Stimulated activated CD4-positive, alpha-beta T cell treated with anti-CD3 and anti-CD28 coated beads, TNF-alpha, amount 100 ng/mL, for 4 hours (primary cell): ENCODE results near the gene SPTBN2.
"Not testable (repeated sequence)": the region's sequence is repeated elsewhere in the genome, so short reads cannot be mapped to it uniquely, and the experiment has no call there.

Experiments
- DNase-seq, 3 experiments: peaks; one replicate each; pipeline ENCODE4 v3.0.0-alpha.2; 2020; ENCODE audit warnings: low read depth in 3 of 3

The SPTBN2 gene

DNA sequence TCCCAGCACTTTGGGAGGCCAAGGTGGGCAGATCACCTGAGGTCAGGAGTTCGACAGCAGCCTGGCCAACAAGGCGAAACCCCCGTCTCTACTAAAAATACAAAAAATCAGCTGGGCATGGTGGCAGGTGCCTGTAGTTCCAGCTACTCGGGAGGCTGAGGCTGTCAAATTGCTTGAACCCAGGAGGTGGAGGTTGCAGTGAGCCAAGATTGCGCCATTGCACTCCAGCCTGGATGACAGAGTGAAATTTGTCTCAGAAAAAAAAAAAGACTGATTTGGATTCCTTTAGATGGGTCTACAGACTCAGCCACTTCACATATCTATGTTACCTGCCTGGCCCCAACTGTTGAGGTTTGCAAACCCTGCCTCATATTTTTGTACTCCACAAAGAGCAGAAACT lies 4.8 kb downstream of the SPTBN2 start:
- DNase-seq = not testable (repeated sequence)

DNA sequence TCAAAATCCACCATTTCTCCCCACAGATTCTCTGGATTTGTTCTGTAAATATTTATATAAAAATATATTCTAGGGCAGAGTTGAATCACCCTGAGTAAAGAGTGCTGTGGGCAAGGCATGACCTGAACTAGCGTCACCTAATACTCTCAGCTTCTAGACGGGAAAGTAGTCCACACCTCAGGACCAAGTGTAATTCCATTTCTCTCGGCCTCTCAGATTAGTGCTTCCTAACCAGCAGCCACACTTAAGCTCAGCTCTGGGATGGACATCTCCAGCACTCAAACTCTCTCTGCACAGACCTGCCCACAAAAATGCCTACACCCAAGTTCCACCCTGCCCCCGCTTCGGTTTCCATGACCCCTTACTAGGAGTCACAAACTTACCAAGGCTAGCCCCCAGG lies 5.3 kb downstream of the SPTBN2 start:
- DNase-seq = no peak

DNA sequence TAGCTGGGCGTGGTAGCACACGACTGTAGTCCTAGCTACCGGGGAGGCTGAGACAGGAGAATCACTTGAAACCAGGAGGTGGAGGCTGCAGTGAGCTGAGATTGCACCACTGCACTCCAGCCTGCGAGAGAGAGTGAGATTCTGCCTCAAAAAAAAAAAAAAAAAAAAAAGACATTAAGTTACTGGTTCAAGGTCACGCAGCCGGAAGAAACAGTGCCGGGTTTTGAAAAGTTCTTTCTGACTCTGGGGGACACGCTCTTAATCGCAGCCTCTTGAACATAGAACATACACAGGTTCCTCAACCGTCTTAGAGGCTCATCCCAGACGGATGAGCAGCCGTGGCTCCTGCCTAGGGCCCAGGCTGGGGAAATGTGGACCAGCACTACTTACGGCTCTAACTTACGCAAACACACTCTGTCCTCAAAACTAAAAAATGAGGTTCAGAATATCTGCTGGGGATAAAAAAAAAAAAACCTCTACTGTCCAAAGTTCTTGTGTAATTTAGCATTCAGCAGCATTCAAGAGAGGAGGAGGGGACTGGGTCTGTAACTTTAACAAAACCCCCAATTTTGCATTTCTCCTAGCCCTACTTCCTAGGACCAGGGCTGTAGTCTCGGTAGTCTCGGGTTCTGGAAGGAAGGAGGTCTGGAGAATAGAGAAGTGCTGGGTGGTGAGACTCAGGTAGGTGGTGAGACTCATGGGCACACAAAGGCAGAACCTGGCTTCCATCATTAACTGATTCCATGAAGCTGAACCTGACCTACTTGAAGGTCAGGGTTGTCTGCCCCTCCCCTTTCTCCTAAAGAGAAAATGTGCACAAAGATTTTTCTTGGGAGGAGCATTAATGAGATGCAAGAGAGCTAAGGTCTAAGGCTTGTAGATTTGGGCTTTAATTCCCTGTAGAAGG lies 6.0 kb downstream of the SPTBN2 start:
- no peak for DNase-seq

DNA sequence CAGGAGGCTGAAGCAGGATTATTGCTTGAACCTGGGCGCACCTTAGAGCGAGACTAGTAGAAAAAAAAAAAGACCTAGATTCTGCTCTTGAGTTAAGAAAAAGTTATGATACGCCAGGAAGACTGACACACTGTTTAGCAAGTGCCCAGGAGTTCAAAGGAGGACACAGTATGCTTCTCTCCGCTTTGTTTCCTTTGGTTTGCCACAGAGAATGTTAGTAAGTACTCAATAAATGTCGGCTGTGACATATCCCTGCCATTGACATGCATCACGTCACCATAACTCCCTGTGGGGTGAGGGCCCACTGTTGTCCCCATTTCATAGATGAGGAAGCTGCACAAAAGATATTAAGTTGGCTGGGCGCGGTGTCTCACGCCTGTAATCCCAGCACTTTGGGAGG lies 7.1 kb downstream of the SPTBN2 start:
- DNase-seq = no peak

DNA sequence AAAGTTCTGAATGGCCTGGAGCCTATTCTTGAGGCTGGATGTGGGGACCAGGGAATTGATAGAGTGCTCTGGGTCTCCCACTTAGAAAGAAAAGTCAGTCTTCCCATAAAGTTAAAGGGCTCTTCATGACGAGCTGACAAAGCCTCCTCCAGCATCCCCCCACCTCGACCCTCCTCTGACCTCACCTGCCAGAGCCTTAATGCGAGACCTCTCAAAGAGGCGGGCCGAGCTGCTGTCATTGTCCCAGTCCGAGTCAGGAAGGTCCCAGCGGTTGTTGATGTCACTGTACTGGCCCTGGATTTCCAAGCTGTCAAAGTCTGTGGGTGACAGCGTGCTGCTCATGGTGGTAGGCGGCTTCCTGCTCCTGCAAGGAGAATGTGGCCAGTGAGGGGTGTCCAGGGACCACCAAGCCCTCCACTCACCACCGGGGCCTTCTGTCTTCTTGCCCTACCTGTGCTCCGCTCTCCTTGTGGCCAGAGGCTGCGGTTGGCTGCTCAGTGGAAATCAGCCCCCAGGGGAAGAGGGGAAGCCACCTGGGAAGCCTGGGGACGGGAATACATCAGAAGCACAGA lies 8.0 kb downstream of the SPTBN2 start:
- no peak for DNase-seq

DNA sequence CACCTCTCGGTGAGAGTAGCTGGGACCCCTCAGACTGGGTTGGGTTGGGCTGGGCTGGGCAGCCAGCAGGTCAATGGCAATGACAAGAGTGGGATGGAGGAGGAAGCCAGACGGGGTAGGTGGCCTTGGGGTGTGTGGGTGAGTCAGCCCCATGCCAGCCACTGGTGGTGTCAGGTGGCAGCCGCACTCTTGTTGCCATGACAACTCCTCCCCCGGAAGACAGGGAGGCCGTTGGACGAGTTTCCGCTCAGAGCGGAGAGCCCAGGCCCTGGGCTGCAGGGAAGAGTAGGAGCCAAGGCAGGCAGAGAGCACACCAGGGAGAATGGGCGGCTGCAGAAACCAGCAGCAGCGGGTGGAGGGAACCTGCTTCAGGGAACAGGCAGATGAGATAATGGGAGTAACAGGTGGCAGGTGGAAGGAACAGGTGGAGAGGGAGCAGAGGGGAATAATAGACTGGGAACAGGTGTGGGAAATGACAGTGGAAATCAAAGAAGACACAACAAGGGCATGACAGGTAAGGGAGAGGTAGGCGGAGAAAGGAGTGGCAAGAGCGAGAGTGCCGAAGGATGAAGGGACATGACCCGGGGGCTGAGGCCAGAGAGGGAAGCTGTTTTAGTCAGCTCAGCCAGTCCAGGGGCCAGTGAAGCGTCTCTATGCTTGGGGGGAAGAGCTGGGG lies 8.7 kb downstream of the SPTBN2 start:
- DNase-seq = no peak

DNA sequence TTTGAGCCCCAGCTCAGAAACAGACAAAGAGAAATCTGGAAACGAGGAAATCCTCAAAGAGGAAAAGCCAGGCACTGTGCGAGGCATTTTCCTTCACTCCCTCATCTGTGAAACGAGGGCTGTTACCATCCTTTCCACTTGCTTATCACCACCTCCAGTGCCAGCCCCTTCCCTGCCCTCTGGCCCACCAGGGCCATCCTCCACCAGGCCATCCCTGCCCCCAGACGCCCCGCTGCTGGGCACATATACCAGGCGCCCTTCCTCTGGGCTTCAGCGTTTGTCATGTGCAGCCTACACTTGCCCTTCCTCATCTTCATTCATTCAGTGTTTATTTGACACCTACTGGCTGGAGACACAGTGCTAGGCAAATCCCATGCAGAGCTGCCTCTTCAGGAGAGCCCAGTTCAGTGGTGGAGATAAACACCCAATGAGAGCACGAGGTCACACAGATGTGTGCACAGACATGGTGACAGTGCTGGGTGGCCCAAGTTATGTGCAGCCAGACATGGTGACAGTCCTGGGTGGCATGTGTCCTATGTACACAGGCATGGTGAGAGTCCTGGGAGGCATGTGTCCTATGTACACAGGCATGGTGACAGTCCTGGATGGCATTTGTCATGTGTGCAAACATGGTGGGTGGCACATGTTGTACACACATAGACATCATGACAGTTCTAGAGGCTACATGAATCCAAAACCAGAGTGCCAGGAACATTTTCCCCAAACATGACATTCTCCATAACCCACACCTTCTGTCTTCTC lies 9.7 kb downstream of the SPTBN2 start:
- DNase-seq = no peak

DNA sequence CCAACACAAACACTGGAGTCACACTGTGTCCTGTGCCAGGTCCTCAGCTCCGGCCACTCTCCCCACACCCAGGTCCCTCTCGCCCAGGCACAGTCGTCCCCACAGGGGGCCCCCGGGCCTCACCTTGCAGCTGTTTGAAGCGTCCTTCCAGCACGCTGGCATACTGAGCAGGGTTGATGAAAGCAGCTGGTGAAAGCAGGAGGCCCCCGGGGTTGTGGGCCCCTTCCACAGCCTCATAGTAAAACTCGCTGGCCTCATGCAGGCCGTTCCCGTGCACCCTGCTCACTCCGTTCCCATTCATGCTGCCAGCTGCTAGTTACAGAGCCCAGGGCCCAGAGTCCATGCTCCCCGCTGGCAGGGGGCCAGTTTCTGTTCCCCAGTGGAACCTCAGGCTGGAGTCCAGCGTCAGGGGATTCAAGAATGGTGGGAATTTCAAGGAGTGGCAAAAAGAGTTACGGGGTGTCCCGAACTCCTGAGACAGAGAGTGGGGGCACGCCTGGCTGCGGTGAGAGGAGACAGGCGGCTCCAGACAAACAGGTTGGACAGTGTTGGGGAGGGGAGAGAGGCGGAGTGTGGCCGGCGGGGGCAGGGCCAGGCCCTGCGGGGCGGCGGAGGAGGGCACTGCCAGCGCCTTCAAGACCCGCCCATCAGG lies 10.6 kb downstream of the SPTBN2 start:
- DNase-seq = no peak

DNA sequence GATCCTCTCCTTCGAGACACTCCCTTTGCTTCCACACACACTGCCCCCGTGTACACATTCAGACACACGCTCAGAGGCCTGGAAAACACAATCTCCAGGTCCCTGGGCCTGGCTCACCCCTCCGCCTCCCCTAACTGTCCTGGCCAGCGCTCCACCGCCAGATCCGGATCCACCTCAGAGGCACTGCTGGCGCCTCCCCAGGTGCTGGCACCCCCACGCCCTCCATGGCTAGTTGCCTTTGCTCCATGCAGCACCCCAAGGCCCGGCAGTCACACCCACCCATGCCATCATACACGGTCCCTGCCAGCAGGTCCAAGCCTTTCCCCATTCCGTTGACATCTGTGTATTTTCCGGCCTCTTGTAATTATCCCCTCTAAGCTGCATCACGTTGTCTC lies 11.1 kb downstream of the SPTBN2 start:
- no peak for DNase-seq

DNA sequence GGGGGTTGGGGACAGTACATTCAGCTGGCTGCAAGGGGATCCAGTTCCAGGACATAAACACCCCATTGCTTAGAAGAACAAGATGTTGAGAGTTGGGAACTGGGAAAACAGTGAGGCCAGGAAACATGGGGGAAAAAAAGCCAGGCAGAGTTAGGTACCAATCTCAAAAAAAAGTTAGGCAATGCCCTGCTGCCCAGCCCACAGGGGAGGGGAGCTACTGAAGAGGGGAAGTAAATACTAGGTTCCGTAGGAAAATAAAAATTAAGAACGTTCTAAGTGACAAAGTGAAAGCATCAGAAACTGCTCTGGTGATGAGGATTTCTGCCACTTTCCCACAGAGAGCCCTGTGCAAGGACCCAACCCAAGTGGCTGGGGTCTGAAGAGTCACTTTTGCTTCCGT lies 12.0 kb downstream of the SPTBN2 start:
- no peak for DNase-seq

DNA sequence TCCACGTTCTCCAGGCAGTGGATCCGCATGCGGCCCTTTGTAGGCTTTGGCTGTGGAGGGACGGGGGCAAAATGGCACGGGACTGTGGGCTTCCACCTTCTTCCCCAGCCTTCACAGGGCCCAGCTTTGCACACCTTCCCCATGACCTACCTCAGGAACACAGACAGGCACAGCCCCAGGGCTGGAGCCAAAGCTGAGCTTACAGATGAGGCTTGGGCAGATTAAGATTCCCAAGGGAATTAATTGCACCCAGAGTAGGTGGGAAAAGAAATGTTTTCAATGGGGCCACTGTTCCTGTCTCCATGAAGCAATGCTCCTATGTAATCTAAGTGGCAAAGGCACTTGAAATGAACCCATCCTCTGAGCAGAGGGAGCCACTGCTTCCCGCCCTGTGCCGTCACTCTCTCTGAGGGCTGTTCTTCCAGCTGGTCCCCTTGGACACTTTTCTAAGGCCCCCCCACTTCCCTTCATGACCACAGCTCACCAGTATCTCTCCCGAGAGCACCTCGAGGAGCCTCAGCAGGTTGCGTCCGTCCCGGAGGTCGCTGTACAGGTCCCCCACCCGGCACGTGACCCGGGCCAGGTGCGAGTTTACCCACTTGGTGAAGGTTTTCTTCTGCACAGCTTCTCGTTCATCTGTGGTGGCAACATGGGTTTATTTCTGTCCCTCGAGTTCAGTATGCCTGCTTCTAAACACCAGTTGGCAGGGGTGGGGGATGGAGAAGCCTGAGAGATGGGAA lies 13.5 kb downstream of the SPTBN2 start:
- DNase-seq = no peak

DNA sequence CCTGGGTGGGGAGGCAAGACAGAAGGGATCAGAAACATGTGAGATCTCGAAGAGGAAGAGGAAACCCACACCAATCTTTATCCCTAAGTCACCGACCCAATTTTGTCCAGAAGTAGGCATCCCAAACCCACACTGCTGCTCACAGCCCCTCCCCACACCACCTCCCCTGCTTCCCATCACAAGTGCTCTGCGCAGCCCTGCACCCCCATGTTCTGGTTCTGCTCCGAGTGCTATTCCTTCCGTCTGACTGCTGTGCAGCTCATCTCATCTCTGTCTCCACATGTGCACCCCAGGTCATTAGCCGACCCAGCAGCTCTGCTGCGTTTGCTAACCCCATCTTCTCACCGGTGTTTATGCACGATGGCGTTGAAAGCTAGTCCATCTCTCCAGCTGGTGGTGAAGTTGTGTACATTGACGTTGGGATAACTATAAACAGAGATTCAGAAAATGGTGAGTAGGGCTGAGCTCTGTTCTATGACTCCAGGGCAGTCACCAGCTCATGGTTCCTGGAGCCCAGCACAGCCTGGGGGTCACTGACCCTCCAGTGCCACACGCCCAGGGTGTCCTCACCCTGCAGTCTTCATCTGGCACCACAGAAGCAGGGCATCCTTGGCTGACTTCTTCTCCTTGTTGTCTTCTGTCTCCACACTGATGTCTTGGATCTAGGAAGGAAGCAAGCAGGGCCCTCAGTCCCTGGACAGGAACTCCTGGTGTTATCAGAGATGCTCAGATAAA lies 15.1 kb downstream of the SPTBN2 start:
- DNase-seq = no peak

DNA sequence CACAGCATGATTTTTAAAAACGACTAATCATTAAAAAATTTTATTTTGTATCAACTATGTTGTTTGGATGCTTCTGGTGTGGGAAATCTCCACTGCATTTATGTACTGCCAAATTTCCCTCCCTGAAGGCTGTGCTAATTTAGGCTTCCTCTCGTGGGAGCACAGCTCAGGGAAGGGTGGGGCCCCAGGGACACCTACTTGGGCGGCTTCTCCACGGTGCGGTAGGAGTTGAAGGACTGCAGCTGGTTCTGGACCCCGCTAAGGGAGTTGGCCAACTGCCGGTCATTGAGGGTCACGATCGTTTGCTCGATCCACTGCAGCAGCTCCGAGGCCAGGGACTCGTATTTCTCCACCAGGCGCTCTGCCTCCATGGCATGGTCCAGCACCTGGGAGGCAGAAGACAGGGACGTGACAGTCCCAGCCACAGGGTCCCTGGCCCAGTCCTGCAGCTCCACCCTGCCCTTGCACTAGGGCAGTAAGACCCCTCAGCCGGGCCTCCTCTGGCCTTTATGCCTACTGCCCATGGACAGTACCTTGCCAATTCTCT lies 18.6 kb downstream of the SPTBN2 start:
- DNase-seq = no peak

DNA sequence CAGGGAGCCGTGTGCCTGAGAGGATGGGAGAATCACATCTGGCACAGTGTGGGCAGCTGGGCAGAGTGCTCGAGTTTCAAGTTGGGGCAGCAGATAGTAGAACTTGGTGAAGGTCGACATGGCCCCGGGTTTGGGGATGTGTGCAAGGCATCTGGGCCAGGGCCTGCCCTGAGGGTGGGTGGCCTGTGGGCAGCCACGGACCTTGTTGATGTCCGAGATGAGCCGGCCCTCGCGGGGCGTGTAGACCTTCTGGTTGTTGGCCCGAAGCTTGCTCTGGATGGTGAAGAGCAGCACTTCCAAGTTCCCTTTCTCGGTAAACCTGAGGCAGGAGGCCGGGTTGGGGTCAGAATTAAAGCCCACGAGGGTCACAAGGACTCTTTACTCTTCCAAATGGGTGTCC lies 20.3 kb downstream of the SPTBN2 start:
- DNase-seq = no peak

DNA sequence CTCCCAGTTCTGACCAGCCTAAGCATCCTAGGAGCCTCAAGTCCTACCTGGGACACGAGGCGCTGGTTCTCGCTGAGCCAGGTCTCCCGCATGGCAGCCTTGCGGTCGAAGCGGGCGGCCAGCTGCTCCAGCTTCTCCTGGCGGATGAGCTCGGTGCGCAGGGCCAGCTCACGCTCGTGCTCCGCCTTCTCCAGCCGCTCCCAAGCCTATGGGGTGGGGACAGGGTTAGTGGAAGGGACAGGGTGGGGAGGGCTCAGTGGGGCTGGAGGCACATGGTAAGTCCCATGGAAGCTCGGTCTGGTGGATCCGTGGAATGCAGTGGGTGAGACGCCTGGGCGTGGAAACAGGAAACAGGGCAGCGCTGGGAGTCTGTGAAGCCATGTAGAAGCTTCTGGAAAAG lies 20.9 kb downstream of the SPTBN2 start:
- no peak for DNase-seq

DNA sequence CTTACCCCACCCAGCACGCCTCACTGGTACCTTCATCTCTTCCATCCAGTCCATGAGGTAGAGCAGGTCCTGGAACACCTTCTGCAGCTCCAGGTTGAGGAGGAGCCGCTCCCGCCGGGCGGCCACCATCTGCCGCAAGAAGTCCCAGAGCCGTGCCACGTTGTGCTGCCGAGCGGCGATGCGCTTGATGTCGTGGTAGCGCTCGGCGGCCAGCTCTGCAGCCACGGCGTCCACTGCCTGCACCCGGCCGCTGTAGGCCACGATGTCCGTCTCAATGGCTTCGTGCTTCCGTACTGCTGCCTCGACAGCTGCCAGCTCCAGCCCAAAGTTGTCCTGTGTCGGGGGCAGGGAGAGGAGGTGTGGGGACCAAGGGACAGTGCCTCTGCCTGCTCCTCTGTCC lies 21.5 kb downstream of the SPTBN2 start:
- DNase-seq = no peak

DNA sequence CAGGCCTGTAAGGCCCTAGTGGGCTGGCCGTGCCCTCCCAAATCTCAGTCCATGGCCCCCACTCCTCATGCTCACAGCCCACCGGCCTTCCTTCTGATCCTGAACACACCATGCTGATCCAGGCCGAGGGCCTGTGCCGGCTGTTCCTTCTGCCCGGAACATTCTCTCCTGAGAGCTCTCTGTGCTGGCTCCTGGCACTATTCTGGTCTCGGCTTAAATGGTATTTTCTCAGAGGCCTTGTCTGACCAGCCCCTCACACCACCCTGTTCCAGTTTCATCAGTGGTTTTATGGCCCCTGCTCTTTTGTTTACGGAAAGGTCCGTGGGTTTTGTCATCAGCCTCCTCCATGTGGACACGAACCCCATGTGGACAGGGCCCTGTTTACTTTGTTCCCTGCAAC lies 22.0 kb downstream of the SPTBN2 start:
- no peak for DNase-seq

DNA sequence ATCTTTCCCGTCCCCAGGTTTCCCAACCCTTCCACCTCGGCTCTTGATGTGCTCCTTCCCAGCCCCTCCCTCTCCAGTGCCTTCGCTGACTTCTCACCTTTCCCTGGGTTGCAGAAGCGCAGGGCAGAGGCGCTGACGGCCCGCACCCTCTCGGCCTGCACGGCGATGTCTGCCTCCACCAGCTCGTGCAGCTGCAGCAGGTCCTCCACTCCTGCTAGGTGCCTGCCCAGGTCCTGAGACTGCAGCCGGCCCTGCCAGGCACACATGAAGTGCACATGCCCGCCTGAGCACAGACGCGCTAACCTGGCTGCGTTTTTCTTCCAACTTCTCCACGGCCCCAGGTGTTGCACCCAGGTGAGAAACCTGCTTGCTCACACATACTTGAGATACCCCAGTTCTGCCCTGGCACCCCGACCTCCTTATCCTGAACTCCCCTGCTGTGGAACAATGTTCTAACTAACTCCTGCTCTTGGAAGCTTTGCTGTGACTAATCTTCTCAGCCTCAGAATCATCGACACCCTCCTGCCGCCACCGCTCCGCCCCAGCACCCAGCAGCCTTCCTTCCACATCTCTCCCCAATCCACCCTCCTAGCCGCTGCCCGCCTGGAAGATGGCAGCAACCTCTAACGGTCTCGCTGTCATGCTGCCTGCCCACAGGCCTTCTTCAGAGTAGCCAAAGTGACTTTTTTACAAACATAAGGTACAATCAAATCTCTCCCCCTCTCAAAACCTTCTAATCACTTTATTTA lies 23.3 kb downstream of the SPTBN2 start:
- no peak for DNase-seq

DNA sequence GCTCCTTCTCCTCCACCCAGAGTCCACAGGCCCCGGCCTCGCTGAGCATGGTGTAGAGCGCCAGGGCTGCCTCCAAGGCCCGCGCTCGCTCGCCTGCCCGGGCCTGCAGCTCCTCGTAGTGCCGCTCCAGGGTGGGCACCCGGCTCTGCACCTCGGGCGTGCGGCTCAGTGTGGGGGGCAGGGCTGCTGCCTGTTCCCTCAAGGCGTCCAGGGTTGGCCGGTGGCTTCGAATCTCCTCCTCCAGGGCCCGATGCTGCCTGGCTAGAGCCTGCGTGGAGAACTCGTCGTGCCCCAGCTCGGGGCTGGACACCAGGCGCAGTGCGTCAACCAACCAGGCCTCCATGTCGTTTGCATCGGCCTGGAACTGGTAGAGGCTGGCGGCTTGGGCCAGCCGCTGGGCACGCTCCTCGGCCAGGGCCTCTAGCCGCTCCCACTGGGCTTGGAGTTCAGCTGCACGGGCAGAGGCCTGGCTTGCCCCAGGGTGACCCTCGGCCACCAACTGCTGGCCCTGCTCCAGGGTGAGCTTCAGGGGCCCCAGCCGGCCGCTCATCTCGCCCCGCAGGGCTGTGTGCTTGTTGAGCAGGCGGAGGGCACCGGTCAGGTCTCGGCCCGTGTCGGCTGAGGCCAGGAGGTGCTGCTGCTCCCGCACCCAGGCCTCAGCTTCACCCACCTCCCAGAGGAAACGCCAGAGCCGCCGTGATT lies 24.2 kb downstream of the SPTBN2 start:
- DNase-seq = no peak
